H1 (cell line): Measurements from ENCODE around the gene FAM53B. TPM values are rescaled to one million over a fixed set of nuclear protein-coding genes. Genes with fewer than 3 reads are reported as not detected.

ENCODE experiments used
- CTCF ChIA-PET: fragments of 300-600 bp; sonication (Branson Sonifier 250); formaldehyde crosslinking; loops from one replicate; lab custom pipeline; 2021; ENCODE audit not compliant: partially characterized antibody; lab: Charles Lee
- POLR2A ChIA-PET: fragments of 300-600 bp; sonication (Branson Sonifier 250); formaldehyde crosslinking; loops from one replicate; lab custom pipeline; 2021; ENCODE audit warnings: inconsistent platforms; ENCODE audit not compliant: partially characterized antibody; lab: Charles Lee
- DNase-seq, 2 experiments: peaks; one replicate each; pipeline versions ENCODE4 v3.0.0 to v3.0.0-alpha.2; 2010 to 2022; ENCODE audit warnings: low spot score in 2 of 2, low read depth in 1 of 2, mixed read lengths in 1 of 2
- FAIRE-seq: peaks from 2 replicates; lab custom pipeline; 2011; peaks lifted over from hg19 to GRCh38; lab: Jason Lieb, UNC
- H2AFZ ChIP-seq: 2 replicates; pipeline ENCODE4 v1.8.1; 2012; ENCODE audit warnings: low read length, inconsistent platforms
- H2AK5ac ChIP-seq: 2 replicates; pipeline ENCODE4 v1.6.1; 2013; ENCODE audit warnings: low read depth, low read length
- H2BK120ac ChIP-seq: replicated peaks from 2 replicates; pipeline ENCODE3; 2013; ENCODE audit warnings: low read depth, low read length, inconsistent platforms
- H2BK12ac ChIP-seq: 2 replicates; pipeline ENCODE4 v1.6.1; 2013; ENCODE audit warnings: low read depth, low read length
- H2BK15ac ChIP-seq: 2 replicates; pipeline ENCODE4 v1.6.1; 2013; ENCODE audit warnings: low read length
- H2BK20ac ChIP-seq: 2 replicates; pipeline ENCODE4 v1.6.1; 2013; ENCODE audit warnings: low read length
- H2BK5ac ChIP-seq: 2 replicates; pipeline ENCODE4 v1.6.1; 2013; ENCODE audit warnings: low read depth, low read length
- H3K14ac ChIP-seq: 2 replicates; pipeline ENCODE4 v1.6.1; 2013; ENCODE audit warnings: inconsistent platforms; ENCODE audit not compliant: insufficient read length
- H3K18ac ChIP-seq: 2 replicates; pipeline ENCODE4 v1.6.1; 2013; ENCODE audit warnings: low read length; ENCODE audit errors: extremely low read depth
- H3K23ac ChIP-seq: 2 replicates; pipeline ENCODE4 v1.6.1; 2013; ENCODE audit warnings: inconsistent platforms; ENCODE audit not compliant: insufficient read length
- H3K23me2 ChIP-seq: 2 replicates; pipeline ENCODE4 v1.6.1; 2013; ENCODE audit warnings: low read depth, low read length
- H3K27ac ChIP-seq: 2 replicates; pipeline ENCODE4 v1.6.1; 2011; ENCODE audit warnings: low read depth, low read length, inconsistent platforms
- H3K27me3 ChIP-seq, 4 experiments: replicated peaks in 1 of 4; 1 replicate in 1 of 4; 2 replicates in 3 of 4; pipeline versions ENCODE4 v1.6.1 to v1.8.1; 2011 to 2013; ENCODE audit warnings: low read length in 3 of 4, mild to moderate bottlenecking in 3 of 4, inconsistent platforms in 2 of 4, mixed read lengths in 2 of 4, moderate library complexity in 1 of 4; ENCODE audit not compliant: control insufficient read depth in 3 of 4, insufficient read depth in 3 of 4; ENCODE audit errors: extremely low read depth in 1 of 4
- H3K36me3 ChIP-seq, 4 experiments: 2 replicates each; pipeline versions ENCODE4 v1.6.1 to v1.8.1; 2011 to 2013; ENCODE audit warnings: mild to moderate bottlenecking in 4 of 4, low read length in 3 of 4, moderate library complexity in 2 of 4, control low read depth in 1 of 4, inconsistent platforms in 1 of 4; ENCODE audit not compliant: insufficient read depth in 4 of 4, control insufficient read depth in 2 of 4
- H3K4ac ChIP-seq: replicated peaks from 2 replicates; pipeline ENCODE3; 2013; ENCODE audit warnings: low read length, low read depth, mixed read lengths, inconsistent platforms; ENCODE audit not compliant: insufficient read length
- H3K4me1 ChIP-seq, 4 experiments: replicated peaks in 1 of 4; 1 replicate in 1 of 4; 2 replicates in 3 of 4; pipeline versions ENCODE4 v1.6.1 to v1.8.1; 2011 to 2013; ENCODE audit warnings: low read length in 3 of 4, inconsistent platforms in 2 of 4, mixed read lengths in 1 of 4; ENCODE audit not compliant: insufficient read depth in 4 of 4, control insufficient read depth in 3 of 4
- H3K4me2 ChIP-seq, 2 experiments: 2 replicates each; pipeline versions ENCODE4 v1.6.1 to v1.8.1; 2011 to 2013; ENCODE audit warnings: low read depth in 2 of 2, low read length in 2 of 2, control low read depth in 1 of 2, inconsistent platforms in 1 of 2, mild to moderate bottlenecking in 1 of 2; ENCODE audit not compliant: insufficient read depth in 1 of 2
- H3K4me3 ChIP-seq, 4 experiments: fragments of 200-600, 300-600 bp in 1 of 4; sonication (generic), shearing (Covaris generic), sonication (Bioruptor Twin) in 1 of 4; 2 replicates each; pipeline versions ENCODE4 v1.5.1 to v1.8.1; 2011 to 2016; ENCODE audit warnings: low read length in 4 of 4, low read depth in 3 of 4, control low read depth in 2 of 4, inconsistent platforms in 2 of 4, mild to moderate bottlenecking in 2 of 4, mixed read lengths in 1 of 4, moderate library complexity in 1 of 4; ENCODE audit not compliant: insufficient read depth in 2 of 4; ENCODE audit errors: extremely low read depth in 1 of 4
- H3K56ac ChIP-seq: replicated peaks from 2 replicates; pipeline ENCODE3; 2013; ENCODE audit warnings: low read depth, mild to moderate bottlenecking, mixed read lengths, low read length, inconsistent platforms; ENCODE audit not compliant: insufficient read length
- H3K79me1 ChIP-seq: 2 replicates; pipeline ENCODE4 v1.6.1; 2013; ENCODE audit warnings: low read depth, low read length, control low read depth
- H3K79me2 ChIP-seq, 2 experiments: 2 replicates each; pipeline versions ENCODE4 v1.6.1 to v1.8.1; 2012 to 2013; ENCODE audit warnings: low read length in 2 of 2, mild to moderate bottlenecking in 2 of 2, inconsistent platforms in 1 of 2; ENCODE audit not compliant: insufficient read depth in 2 of 2, control insufficient read depth in 1 of 2
- H3K9ac ChIP-seq, 4 experiments: replicated peaks in 1 of 4; 1 replicate in 1 of 4; 2 replicates in 3 of 4; pipeline versions ENCODE4 v1.6.1 to v1.8.1; 2011 to 2013; ENCODE audit warnings: low read depth in 3 of 4, low read length in 3 of 4, control low read depth in 2 of 4, mild to moderate bottlenecking in 2 of 4, moderate library complexity in 2 of 4, inconsistent platforms in 1 of 4; ENCODE audit errors: extremely low read depth in 1 of 4
- H3K9me3 ChIP-seq, 2 experiments: 2 replicates each; pipeline versions ENCODE4 v1.6.1 to v1.8.1; 2012 to 2013; ENCODE audit warnings: mild to moderate bottlenecking in 2 of 2, moderate library complexity in 2 of 2, control low read depth in 1 of 2, inconsistent platforms in 1 of 2, low read depth in 1 of 2, low read length in 1 of 2, mixed read lengths in 1 of 2; ENCODE audit not compliant: insufficient read depth in 2 of 2
- H4K20me1 ChIP-seq, 2 experiments: replicated peaks in 1 of 2; 2 replicates each; pipeline versions ENCODE3 to v1.8.1; 2011 to 2013; ENCODE audit warnings: inconsistent platforms in 2 of 2, low read length in 2 of 2, mild to moderate bottlenecking in 1 of 2; ENCODE audit not compliant: insufficient read depth in 2 of 2, control insufficient read depth in 1 of 2
- H4K5ac ChIP-seq: 2 replicates; pipeline ENCODE4 v1.6.1; 2013; ENCODE audit warnings: low read length, low read depth, mixed read lengths, inconsistent platforms; ENCODE audit not compliant: insufficient read length
- H4K8ac ChIP-seq: 2 replicates; pipeline ENCODE4 v1.8.0; 2013; ENCODE audit warnings: mild to moderate bottlenecking, moderate library complexity, low read length, inconsistent platforms; ENCODE audit not compliant: insufficient read depth; ENCODE audit errors: extremely low read depth
- H4K91ac ChIP-seq: replicated peaks from 2 replicates; pipeline ENCODE3; 2013; ENCODE audit warnings: low read length, mixed read lengths, inconsistent platforms; ENCODE audit not compliant: insufficient read length
- CBX5 ChIP-seq: fragments of 300-800, 300-1000 bp; sonication (generic); IDR thresholded peaks from 2 replicates; pipeline ENCODE4 v1.7.1; 2016; ENCODE audit warnings: antibody characterized with exemption, low read length, low read depth
- CBX8 ChIP-seq: fragments of 300-800, 300-1000 bp; sonication (generic); IDR thresholded peaks from 2 replicates; pipeline ENCODE4 v1.7.1; 2016; ENCODE audit warnings: low read depth, low read length, borderline replicate concordance
- CTBP2 ChIP-seq: IDR thresholded peaks from 2 replicates; pipeline ENCODE4 v1.7.0; 2011; ENCODE audit warnings: borderline replicate concordance, mild to moderate bottlenecking, moderate library complexity, mixed read lengths, low read length; ENCODE audit not compliant: insufficient read depth, insufficient read length
- GTF2F1 ChIP-seq: IDR thresholded peaks from 2 replicates; pipeline ENCODE4 v1.6.1; 2012; ENCODE audit warnings: low read depth, low read length, improper control_type of control experiment, borderline replicate concordance
- KDM1A ChIP-seq: fragments of 200-600, 300-600 bp; sonication (generic); IDR thresholded peaks from 2 replicates; pipeline ENCODE4 v1.7.1; 2016; ENCODE audit warnings: mild to moderate bottlenecking, low read length, borderline replicate concordance
- MAFK ChIP-seq: IDR thresholded peaks from 2 replicates; pipeline ENCODE4 v1.6.1; 2012; ENCODE audit warnings: low read depth, mild to moderate bottlenecking, improper control_type of control experiment, low read length
- MAX ChIP-seq: IDR thresholded peaks from 2 replicates; pipeline ENCODE4 v1.6.1; 2012; ENCODE audit warnings: inconsistent platforms
- NRF1 ChIP-seq: IDR thresholded peaks from 2 replicates; pipeline ENCODE4 v1.6.1; 2011; ENCODE audit warnings: mild to moderate bottlenecking, low read depth, low read length, improper control_type of control experiment
- POLR2AphosphoS5 ChIP-seq: IDR thresholded peaks from 2 replicates; pipeline ENCODE4 v1.6.1; 2011; ENCODE audit warnings: low read depth, low read length
- RAD21 ChIP-seq, 2 experiments: IDR thresholded peaks in 1 of 2; conservative IDR thresholded peaks in 1 of 2; 2 replicates each; pipeline ENCODE4 v1.6.1; 2011; ENCODE audit warnings: low read depth in 2 of 2, low read length in 2 of 2, improper control_type of control experiment in 1 of 2, inconsistent platforms in 1 of 2, mild to moderate bottlenecking in 1 of 2, moderate library complexity in 1 of 2
- SIRT6 ChIP-seq: IDR thresholded peaks from one replicate; pipeline ENCODE4 v1.7.1; 2012; ENCODE audit warnings: low read length, inconsistent platforms
- TAF1 ChIP-seq: IDR thresholded peaks from 2 replicates; pipeline ENCODE4 v1.6.1; 2011; ENCODE audit warnings: mild to moderate bottlenecking, low read depth, low read length
- WGBS, 2 experiments: shearing (Covaris generic) in 1 of 2; methylation state at CpG; one replicate each; pipeline versions ENCODE4 v1.1.6 to v1.1.7; 2013 to 2015; ENCODE audit warnings: low lambda C conversion rate in 2 of 2, mixed read lengths in 2 of 2, inconsistent platforms in 1 of 2, low coverage in 1 of 2, missing lambda C conversion rate in 1 of 2; ENCODE audit not compliant: insufficient replicate concordance in 2 of 2, insufficient coverage in 1 of 2, insufficient read length in 1 of 2; ENCODE audit errors: extremely low coverage in 1 of 2, missing lambda C conversion rate in 1 of 2; 5-methylcytosine and 5-hydroxymethylcytosine counted together
- polyA plus RNA-seq, 7 experiments: library from polyadenylated mRNA; depleted of rRNA in 3 of 7; stranded (reverse) in 5 of 7; unstranded in 2 of 7; fragments of >200 nt in 5 of 7; fragments of 200-250 nt in 2 of 7; gene quantifications; 1 replicate in 5 of 7; 2 replicates in 1 of 7; 4 replicates in 1 of 7; pipeline versions ENCODE4 v1.2.1 to v1.2.3, GENCODE V29; 2011 to 2013; ENCODE audit warnings: missing spikeins in 2 of 7, mixed read lengths in 2 of 7
- total RNA-seq: library from RNA; stranded (reverse); fragmentation: NEBNext Ultra II Directional; extraction: Animal tissue kit (Norgen Biotek cat#: 25700); gene quantifications from 2 replicates; pipeline ENCODE4 v1.2.1, GENCODE V29; 2021

The FAM53B gene
- total and polyA plus RNA-seq, 2 of the 8 experiments (the other 6 are each of a cell fraction or from before 2014, with no cell fraction given), result 5.3 to 14.4 TPM

DNA sequence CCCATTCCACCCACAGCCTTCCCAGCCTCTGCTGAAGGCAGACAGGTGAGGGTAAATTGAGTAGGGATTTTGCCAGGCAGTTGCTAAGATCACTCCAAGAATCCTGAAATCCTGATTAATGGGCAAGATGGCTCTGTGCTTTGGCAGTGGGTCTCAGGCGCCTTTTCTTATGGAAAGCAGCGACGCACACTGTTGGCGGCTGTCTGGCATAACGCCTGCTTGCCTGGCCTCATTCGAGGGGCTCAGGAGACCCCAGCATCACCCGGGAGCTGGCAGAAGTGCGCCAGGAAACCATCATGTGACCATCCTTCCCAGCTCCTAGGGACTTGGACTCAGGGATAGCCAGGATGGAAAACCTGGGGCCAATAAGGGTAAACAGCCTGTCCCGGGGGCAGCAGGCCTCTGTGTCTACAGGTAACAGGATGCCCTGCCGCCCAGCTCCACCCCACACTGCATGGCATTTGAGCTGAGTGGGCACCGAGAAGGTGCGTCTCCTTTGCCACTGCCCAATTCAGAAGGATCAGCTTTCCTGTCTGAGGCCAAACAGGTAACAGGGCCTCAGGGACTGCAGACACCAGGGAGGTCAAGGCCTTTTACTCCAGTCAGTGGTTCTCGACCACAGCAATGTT is 98.6 kb downstream of the FAM53B start:
- Histone ChIP-seq H2BK20ac (no peak overlapping the region), H3K36me3 (no peaks in the 10 kb centered on the region), H3K23me2 (no peaks in the 10 kb centered on the region), H3K56ac (no peak overlapping the region), H3K4me1 (peaks cover 0 to 12% (median 6%) of the 10 kb centered on the region in 4 experiments; a peak in 6 of 7 replicates), H3K4me2 (no peak overlapping the region), H4K8ac (peak overlapping the region; percentile 40; the same call in 1 of the 2 replicates), H2AK5ac (0 out of 2 replicates have a peak overlapping the region, but pooled peaks have one; percentile 55), H3K9me3 (no peaks in the 10 kb centered on the region), H3K18ac (no peak overlapping the region), H2AFZ (no peak overlapping the region), H3K4me3 (no peak overlapping the region), H2BK15ac (no peak overlapping the region), H3K14ac (no peak overlapping the region), H3K79me1 (no peaks in the 10 kb centered on the region; the same call in 1 of the 2 replicates), H4K91ac (no peak overlapping the region), H2BK5ac (no peak overlapping the region; the same call in 1 of the 2 replicates), H3K9ac (no peak overlapping the region), H4K5ac (no peak overlapping the region), H3K4ac (no peak overlapping the region), H4K20me1 (peaks cover 1 to 5% of the 10 kb centered on the region in 2 experiments), H3K27me3 (no peaks in the 10 kb centered on the region), H3K79me2 (no peaks in the 10 kb centered on the region), H2BK12ac (0 out of 2 replicates have a peak overlapping the region, but pooled peaks have one; percentile 39), H2BK120ac (no peak overlapping the region), H3K27ac (no peak overlapping the region), H3K23ac (no peak overlapping the region)
- DNase-seq (no peak), FAIRE-seq (no peak)
- 85% methylated on average over 13 of the region's 13 CpGs; no CpG with 5 or more reads in 1 of the 2 experiments for WGBS, 2 experiments
- ChIA-PET POLR2A (interaction anchor here (0.8 kb wide), 1 partner anchor 96 kb away, joined by 3 read pairs; no protein-coding TSS in a partner anchor), CTCF (interaction anchor here (0.7 to 5.5 kb wide), 20 partner anchors 9 to 132 kb away, joined by 3 to 37 read pairs (median 4); no protein-coding TSS in a partner anchor)
- no peak for TF ChIP-seq GTF2F1
- TF ChIP-seq TAF1, result no peak
- TF ChIP-seq RAD21 (IDR thresholded peaks at IDR 0.05 in 1 of 2, conservative IDR thresholded peaks at IDR 0.05 in 1 of 2; ENCODE audit: low read depth in 2 of 2, low read length in 2 of 2), result no peak
- TF ChIP-seq KDM1A, result no peak
- TF ChIP-seq MAX, result no peak
- TF ChIP-seq SIRT6, result no peak
- no peak for TF ChIP-seq POLR2AphosphoS5
- no peak for TF ChIP-seq NRF1
- TF ChIP-seq CBX8, result no peak
- no peak for TF ChIP-seq CTBP2
- no peak for TF ChIP-seq MAFK
- TF ChIP-seq CBX5, result no peak
